Neural cell (in vitro differentiated cells): Measurements from ENCODE around the gene ADAM23. TPM values are rescaled to one million over a fixed set of nuclear protein-coding genes. Genes with fewer than 3 reads are reported as not detected.

ENCODE experiments used
- H2AFZ ChIP-seq: fragments of 200-600, 300-800 bp; sonication (generic), shearing (Covaris generic); 2 replicates; pipeline ENCODE4 v1.6.0; 2014; ENCODE audit warnings: low read depth, mild to moderate bottlenecking, antibody characterized with exemption, low read length, moderate library complexity
- H3F3A ChIP-seq: fragments of 200-600 bp; shearing (Covaris generic); 2 replicates; pipeline ENCODE4 v1.6.1; 2016; ENCODE audit warnings: mild to moderate bottlenecking, moderate library complexity, mixed read lengths, antibody characterized with exemption, low read length; ENCODE audit not compliant: insufficient read depth, poor library complexity, severe bottlenecking
- H3K27ac ChIP-seq: fragments of 200-600, 300-800 bp; sonication (generic), shearing (Covaris generic); 2 replicates; pipeline ENCODE4 v1.5.1; 2014; ENCODE audit warnings: mild to moderate bottlenecking, low read length, moderate library complexity
- H3K27me3 ChIP-seq: fragments of 300-800, 200-600 bp; sonication (generic), shearing (Covaris generic); 2 replicates; pipeline ENCODE4 v1.6.0; 2014; ENCODE audit warnings: mild to moderate bottlenecking, low read depth, low read length, moderate library complexity; ENCODE audit not compliant: insufficient read depth
- H3K36me3 ChIP-seq: fragments of 300-800, 200-600 bp; sonication (generic), shearing (Covaris generic); 2 replicates; pipeline ENCODE4 v1.5.1; 2014; ENCODE audit warnings: mild to moderate bottlenecking, antibody characterized with exemption, low read length, moderate library complexity; ENCODE audit not compliant: insufficient read depth
- H3K4me2 ChIP-seq: fragments of 300-800, 200-600 bp; sonication (generic), shearing (Covaris generic); 2 replicates; pipeline ENCODE4 v1.6.0; 2014; ENCODE audit warnings: mild to moderate bottlenecking, low read length
- H3K4me3 ChIP-seq: fragments of 300-800, 200-600 bp; sonication (generic), shearing (Covaris generic); 2 replicates; pipeline ENCODE4 v1.5.1; 2014; ENCODE audit warnings: mild to moderate bottlenecking, low read length, moderate library complexity
- H3K79me2 ChIP-seq: fragments of 200-600 bp; shearing (Covaris generic); replicated peaks from 2 replicates; pipeline ENCODE4 v1.6.0; 2014; ENCODE audit warnings: mild to moderate bottlenecking, low read length, moderate library complexity; ENCODE audit not compliant: insufficient read depth
- H3K9ac ChIP-seq: fragments of 300-800, 200-600 bp; sonication (generic), shearing (Covaris generic); 2 replicates; pipeline ENCODE4 v1.6.1; 2016; ENCODE audit warnings: mild to moderate bottlenecking, low read length, mixed read lengths
- H3K9me2 ChIP-seq: fragments of 200-600 bp; shearing (Covaris generic); 2 replicates; pipeline ENCODE4 v1.6.1; 2016; ENCODE audit warnings: mild to moderate bottlenecking, low read length, mixed read lengths; ENCODE audit not compliant: insufficient read depth
- H3K9me3 ChIP-seq: fragments of 200-600, 300-800 bp; sonication (generic), shearing (Covaris generic); 2 replicates; pipeline ENCODE4 v1.6.1; 2016; ENCODE audit warnings: mild to moderate bottlenecking, mixed run types, low read length, moderate library complexity, mixed read lengths
- H4K20me1 ChIP-seq: fragments of 200-600 bp; shearing (Covaris generic); 2 replicates; pipeline ENCODE4 v1.6.1; 2016; ENCODE audit warnings: mild to moderate bottlenecking, mixed run types; ENCODE audit not compliant: insufficient read depth
- CTCF ChIP-seq: fragments of 450-650 bp; IDR thresholded peaks from 2 replicates; pipeline ENCODE4 v1.5.1; 2014; ENCODE audit warnings: antibody characterized with exemption, mild to moderate bottlenecking, moderate library complexity; ENCODE audit not compliant: poor library complexity, severe bottlenecking
- EZH2 ChIP-seq: fragments of 200-600, 300-800 bp; shearing (Covaris generic), sonication (generic); IDR thresholded peaks from 2 replicates; pipeline ENCODE4 v1.6.1; 2014; ENCODE audit warnings: antibody characterized with exemption, low read length, borderline replicate concordance, mild to moderate bottlenecking; ENCODE audit not compliant: insufficient read depth, poor library complexity, severe bottlenecking
- MXI1 ChIP-seq: fragments of 450-650 bp; conservative IDR thresholded peaks from 2 replicates; pipeline ENCODE4 v1.6.1; 2014; ENCODE audit warnings: antibody characterized with exemption, mild to moderate bottlenecking; ENCODE audit not compliant: poor library complexity, severe bottlenecking
- POLR2AphosphoS5 ChIP-seq: IDR thresholded peaks from 2 replicates; pipeline ENCODE4 v1.6.1; 2012
- RAD21 ChIP-seq: fragments of 450-650 bp; conservative IDR thresholded peaks from 2 replicates; pipeline ENCODE4 v1.6.1; 2014; ENCODE audit warnings: antibody characterized with exemption, mild to moderate bottlenecking, moderate library complexity
- REST ChIP-seq: IDR thresholded peaks from 2 replicates; pipeline ENCODE4 v1.6.1; 2012; ENCODE audit warnings: borderline replicate concordance
- SMC3 ChIP-seq: fragments of 450-650 bp; conservative IDR thresholded peaks from 2 replicates; pipeline ENCODE4 v1.6.1; 2014; ENCODE audit warnings: antibody characterized with exemption, mild to moderate bottlenecking, moderate library complexity; ENCODE audit not compliant: poor library complexity
- TAF1 ChIP-seq: IDR thresholded peaks from 2 replicates; pipeline ENCODE4 v1.6.1; 2012; ENCODE audit warnings: low read depth
- polyA plus RNA-seq: library from polyadenylated mRNA; depleted of rRNA; stranded (reverse); fragments of >200 nt; gene quantifications from 2 replicates; pipeline ENCODE4 v1.2.3, GENCODE V29; 2014

Gene ADAM23
- polyA plus RNA-seq, 1 donor from 2014 or later, result 75.2 TPM

GRCh38 chr2:206422493-206422892, 20.8 kb upstream of the ADAM23 start:
- no peaks in the 10 kb centered on the region for H3K9me3 ChIP-seq
- no peak overlapping the region for H3K4me2 ChIP-seq
- no peak overlapping the region for H2AFZ ChIP-seq
- no peaks in the 10 kb centered on the region for H3K79me2 ChIP-seq
- TF ChIP-seq MXI1, result no peak
- no peak for TF ChIP-seq SMC3
- no peak for TF ChIP-seq REST
- TF ChIP-seq RAD21, result no peak
- TF ChIP-seq CTCF, result no peak
- no peak for TF ChIP-seq EZH2
- H3K9ac ChIP-seq, result no peak overlapping the region
- no peaks in the 10 kb centered on the region for H3K9me2 ChIP-seq
- H4K20me1 ChIP-seq, result no peaks in the 10 kb centered on the region
- H3K4me3 ChIP-seq, result no peak overlapping the region
- no peaks in the 10 kb centered on the region for H3K27me3 ChIP-seq
- H3K27ac ChIP-seq, result no peak overlapping the region
- no peaks in the 10 kb centered on the region for H3F3A ChIP-seq
- no peaks in the 10 kb centered on the region for H3K36me3 ChIP-seq

GRCh38 chr2:206423147-206423546, 20.2 kb upstream of the ADAM23 start:
- Histone ChIP-seq H2AFZ (no peak overlapping the region), H3K4me3 (no peak overlapping the region), H3K9ac (no peak overlapping the region), H3F3A (no peaks in the 10 kb centered on the region), H3K79me2 (no peaks in the 10 kb centered on the region), H3K9me3 (no peaks in the 10 kb centered on the region), H3K27ac (no peak overlapping the region), H4K20me1 (no peaks in the 10 kb centered on the region), H3K27me3 (no peaks in the 10 kb centered on the region), H3K4me2 (no peak overlapping the region), H3K9me2 (no peaks in the 10 kb centered on the region), H3K36me3 (no peaks in the 10 kb centered on the region)
- no peak for TF ChIP-seq TAF1
- TF ChIP-seq POLR2AphosphoS5, result no peak
- TF ChIP-seq REST, result no peak
